Measurements from ENCODE around the gene TEX101. TPM values are rescaled to one million over a fixed set of nuclear protein-coding genes. Genes with fewer than 3 reads are reported as not detected.

The TEX101 gene
- total and polyA plus RNA-seq, 4 experiments from 2014 or later = not detected

DNA sequence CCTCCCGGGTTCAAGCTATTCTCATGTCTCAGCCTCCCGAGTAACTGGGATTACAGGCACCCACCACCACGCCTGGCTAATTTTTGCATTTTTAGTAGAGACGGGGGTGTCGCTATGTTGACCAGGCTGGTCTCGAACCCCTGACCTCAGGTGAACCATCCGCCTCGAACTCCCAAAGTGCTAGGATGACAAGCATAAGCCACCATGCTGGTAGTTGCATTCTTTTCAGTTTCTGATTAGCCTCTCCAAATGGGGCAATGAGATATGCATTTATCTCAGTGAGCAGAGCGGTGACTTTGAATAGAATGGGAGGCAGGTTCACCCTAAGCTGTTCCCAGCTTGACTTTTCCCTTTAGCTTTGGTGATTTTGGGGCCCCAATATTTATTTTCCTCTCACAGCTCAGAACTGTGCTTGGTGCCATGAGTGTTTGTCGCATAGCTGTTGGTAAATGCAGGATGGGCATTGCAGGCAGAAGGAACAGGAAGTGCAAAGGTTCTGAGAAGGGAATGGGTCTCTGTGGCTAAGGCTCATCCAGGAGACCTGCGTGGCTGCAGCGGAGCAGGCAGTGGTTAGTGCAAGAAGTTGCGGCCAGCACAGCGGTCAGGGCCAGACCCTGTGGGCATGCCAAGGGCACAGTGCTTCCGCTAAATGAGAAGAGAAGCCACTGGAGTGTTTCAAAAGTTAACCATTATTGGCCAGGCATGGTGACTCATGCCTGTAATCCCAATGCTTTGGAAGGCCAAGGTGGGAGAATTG is 30.0 kb downstream of the TEX101 start:
- no peak overlapping the region for H3K4me3 ChIP-seq (ENCODE audit: low read length in 2 of 2)
- Mint-ChIP-seq H3K4me3 (no peak overlapping the region), H3K27me3 (no peaks in the 10 kb centered on the region), H3K27ac (peak overlapping the region in 6 of 7 donors; percentile 35 to 88 (median 57)), H3K36me3 (no peaks in the 10 kb centered on the region), H3K9me3 (no peaks in the 10 kb centered on the region), H3K4me1 (peaks cover 15 to 39% (median 24%) of the 10 kb centered on the region in 4 donors)
- DNase-seq = no peak
- no peaks in the 10 kb centered on the region for H3K9me3 ChIP-seq (ENCODE audit: control insufficient read depth in 1 of 2, low read length in 2 of 2)
- POLR2A ChIA-PET (ENCODE audit: partially characterized antibody) = interaction anchor here (1.5 to 2.2 kb wide), 3 partner anchors 19 to 74 kb away, joined by 5 to 10 read pairs (median 10); partner anchors contain the start of gene PHLDB3
- H3K4me1 ChIP-seq (ENCODE audit: insufficient read depth, low read length) = peaks cover 19% of the 10 kb centered on the region
- H3K27ac ChIP-seq (ENCODE audit: low read depth, low read length) = no peak overlapping the region
- H3K27me3 ChIP-seq (ENCODE audit: insufficient read depth, low read length) = no peaks in the 10 kb centered on the region
- no peaks in the 10 kb centered on the region for H3K36me3 ChIP-seq (ENCODE audit: insufficient read depth, low read length)
- intact Hi-C loops (cut with micrococcal nuclease) = loop anchor here (5.0 kb wide), 1 partner anchor 343 kb away; no protein-coding TSS in a partner anchor
- CTCF ChIA-PET (ENCODE audit: partially characterized antibody) = interaction anchor here (1.0 to 21.7 kb wide), 8 partner anchors 13 to 150 kb away, joined by 3 to 835 read pairs (median 4); partner anchors contain the start of genes ETHE1 and ZNF575

DNA sequence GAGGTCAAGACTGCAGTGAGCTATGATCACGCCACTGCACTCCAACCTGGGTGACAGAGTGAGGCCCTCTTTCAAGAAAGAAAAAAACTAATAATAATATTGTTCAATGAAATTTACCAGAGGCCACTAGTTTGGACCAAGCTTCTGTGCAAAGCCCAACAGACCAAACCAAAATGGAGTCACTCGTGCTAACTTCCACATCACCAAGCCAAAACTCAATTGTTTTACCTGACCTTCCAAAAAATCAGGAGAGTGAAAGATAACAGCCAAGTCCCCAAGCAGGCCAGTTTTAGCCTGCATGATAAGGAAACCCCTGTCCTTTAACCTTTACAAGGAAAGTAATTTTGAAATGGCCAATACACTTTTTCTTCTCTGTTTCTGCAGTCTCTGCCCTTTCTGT is 30.7 kb downstream of the TEX101 start:
- no peak overlapping the region for H3K27ac ChIP-seq (ENCODE audit: low read depth, low read length)
- H3K4me3 ChIP-seq (ENCODE audit: low read length in 2 of 2) = no peak overlapping the region
- H3K27ac Mint-ChIP-seq = peak overlapping the region in 3 of 7 donors; percentile 43 to 74 (median 44)
- DNase-seq = no peak
- no peaks in the 10 kb centered on the region for H3K27me3 ChIP-seq (ENCODE audit: insufficient read depth, low read length)
- H3K27me3 Mint-ChIP-seq = no peaks in the 10 kb centered on the region
- ChIA-PET POLR2A (ENCODE audit: partially characterized antibody) (interaction anchor here (1.5 to 2.2 kb wide), 3 partner anchors 18 to 73 kb away, joined by 5 to 10 read pairs (median 10); partner anchors contain the start of gene PHLDB3), CTCF (ENCODE audit: partially characterized antibody) (interaction anchor here (1.0 to 21.7 kb wide), 7 partner anchors 14 to 149 kb away, joined by 3 to 835 read pairs (median 5); partner anchors contain the start of genes ETHE1 and ZNF575)
- peaks cover 11 to 34% (median 21%) of the 10 kb centered on the region in 4 donors for H3K4me1 Mint-ChIP-seq
- intact Hi-C loops (cut with micrococcal nuclease) = loop anchor here (5.0 kb wide), 1 partner anchor 342 kb away; no protein-coding TSS in a partner anchor
- no peaks in the 10 kb centered on the region for H3K9me3 ChIP-seq (ENCODE audit: control insufficient read depth in 1 of 2, low read length in 2 of 2)
- no peak overlapping the region for H3K4me3 Mint-ChIP-seq
- no peaks in the 10 kb centered on the region for H3K36me3 ChIP-seq (ENCODE audit: insufficient read depth, low read length)
- H3K4me1 ChIP-seq (ENCODE audit: insufficient read depth, low read length) = peaks cover 13% of the 10 kb centered on the region
- H3K9me3 Mint-ChIP-seq = no peaks in the 10 kb centered on the region
- no peaks in the 10 kb centered on the region for H3K36me3 Mint-ChIP-seq

DNA sequence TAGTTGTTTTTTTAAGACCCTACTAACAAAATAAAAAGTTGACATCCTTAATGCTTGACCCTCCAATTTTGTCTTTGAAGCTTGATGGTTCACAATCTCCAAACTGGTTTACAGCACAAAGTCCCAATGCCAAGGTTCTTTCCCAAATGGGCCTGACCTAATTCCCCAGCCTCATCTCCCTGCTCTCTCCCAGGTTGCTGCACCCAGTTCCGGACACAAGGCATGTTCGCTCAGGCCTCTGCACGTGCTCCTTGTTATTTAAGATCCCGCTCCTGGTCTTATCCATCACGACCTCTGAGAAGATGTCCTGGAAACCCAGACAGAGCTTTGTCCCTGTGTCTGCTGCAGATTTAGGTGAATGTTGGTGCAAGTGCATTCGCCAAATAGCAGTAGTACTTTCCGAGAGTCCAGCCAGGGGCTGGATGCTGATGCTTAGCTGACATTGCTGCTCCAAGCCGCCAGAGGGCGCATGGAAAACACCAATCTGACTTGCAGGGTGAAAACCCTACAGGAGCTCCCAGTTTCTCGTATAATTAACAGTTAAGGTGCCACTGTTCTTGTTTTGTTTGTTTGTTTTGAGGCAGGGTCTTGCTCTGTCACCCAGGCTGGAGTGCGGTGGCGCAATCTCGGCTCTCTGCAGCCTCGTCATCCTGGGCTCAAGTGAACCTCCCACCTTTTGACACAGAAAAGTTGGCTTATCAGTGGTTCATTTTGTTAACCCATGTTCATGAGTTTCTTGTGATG is 32.2 kb downstream of the TEX101 start:
- Histone ChIP-seq H3K9me3 (ENCODE audit: control insufficient read depth in 1 of 2, low read length in 2 of 2) (no peaks in the 10 kb centered on the region), H3K4me3 (ENCODE audit: low read length in 2 of 2) (no peak overlapping the region), H3K27me3 (ENCODE audit: insufficient read depth, low read length) (no peaks in the 10 kb centered on the region), H3K27ac (ENCODE audit: low read depth, low read length) (no peak overlapping the region), H3K36me3 (ENCODE audit: insufficient read depth, low read length) (no peaks in the 10 kb centered on the region), H3K4me1 (ENCODE audit: insufficient read depth, low read length) (peaks cover 16% of the 10 kb centered on the region)
- ChIA-PET POLR2A (ENCODE audit: partially characterized antibody) (interaction anchor here (0.6 to 3.7 kb wide), 20 partner anchors 9 to 149 kb away, joined by 3 to 69 read pairs (median 5); partner anchors contain the start of genes ETHE1, IRGQ, PHLDB3 and ZNF576), CTCF (ENCODE audit: partially characterized antibody) (interaction anchor here (0.8 to 21.7 kb wide), 35 partner anchors 8 to 362 kb away, joined by 3 to 835 read pairs (median 6); partner anchors contain the start of genes ETHE1, IRGQ, PHLDB3 and ZNF575)
- intact Hi-C loops (cut with micrococcal nuclease) = loop anchor here (1.0 to 5.0 kb wide), 6 partner anchors 14 to 340 kb away; partner anchors contain the start of gene PHLDB3
- no peaks in the 10 kb centered on the region for H3K27me3 Mint-ChIP-seq
- no peaks in the 10 kb centered on the region for H3K36me3 Mint-ChIP-seq
- peak overlapping the region in 2 of 8 donors; percentile 3 to 52 for H3K4me3 Mint-ChIP-seq
- peak; percentile 74 to 81 (median 79) for DNase-seq
- H3K27ac Mint-ChIP-seq = peak overlapping the region; percentile 54 to 93 (median 75)
- peaks cover 0 to 2% (median 0%) of the 10 kb centered on the region in 8 donors for H3K9me3 Mint-ChIP-seq
- peaks cover 13 to 29% (median 20%) of the 10 kb centered on the region in 4 donors for H3K4me1 Mint-ChIP-seq

DNA sequence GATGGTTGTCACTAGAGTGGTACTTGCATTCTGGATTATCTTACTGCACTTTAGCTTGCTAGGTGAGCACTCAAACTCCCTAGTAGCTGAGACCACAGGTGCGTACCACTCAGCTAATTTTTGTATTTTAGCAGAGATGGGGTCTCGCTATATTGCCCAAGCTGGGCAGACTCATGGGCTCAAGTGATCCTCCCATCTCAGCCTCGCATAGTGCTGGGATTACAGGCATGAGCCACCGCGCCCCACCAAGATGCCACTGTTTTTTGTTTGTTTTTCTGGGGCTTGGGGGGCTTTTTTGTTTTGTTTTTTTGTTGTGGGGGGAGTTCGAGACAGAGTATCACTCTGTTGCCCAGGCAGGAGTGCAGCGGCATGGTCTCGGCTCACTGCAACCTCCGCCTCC is 33.0 kb downstream of the TEX101 start:
- intact Hi-C loops (cut with micrococcal nuclease) = loop anchor here (1.0 to 5.0 kb wide), 6 partner anchors 14 to 340 kb away; partner anchors contain the start of gene PHLDB3
- Mint-ChIP-seq H3K27me3 (no peaks in the 10 kb centered on the region), H3K4me1 (peaks cover 12 to 29% (median 23%) of the 10 kb centered on the region in 4 donors), H3K4me3 (no peak overlapping the region), H3K36me3 (peaks cover 0 to 4% of the 10 kb centered on the region in 2 donors), H3K27ac (peak overlapping the region in 1 of 7 donors; percentile 35), H3K9me3 (peaks cover 0 to 5% (median 0%) of the 10 kb centered on the region in 8 donors)
- no peak for DNase-seq
- ChIA-PET CTCF (ENCODE audit: partially characterized antibody) (interaction anchor here (0.8 to 21.7 kb wide), 31 partner anchors 10 to 362 kb away, joined by 3 to 835 read pairs (median 8); partner anchors contain the start of genes ETHE1, IRGQ, PHLDB3 and ZNF575), POLR2A (ENCODE audit: partially characterized antibody) (interaction anchor here (1.0 to 3.7 kb wide), 20 partner anchors 9 to 148 kb away, joined by 3 to 69 read pairs (median 5); partner anchors contain the start of genes ETHE1, IRGQ, PHLDB3 and ZNF576)
- Histone ChIP-seq H3K36me3 (ENCODE audit: insufficient read depth, low read length) (no peaks in the 10 kb centered on the region), H3K4me1 (ENCODE audit: insufficient read depth, low read length) (peaks cover 16% of the 10 kb centered on the region), H3K27ac (ENCODE audit: low read depth, low read length) (no peak overlapping the region), H3K4me3 (ENCODE audit: low read length in 2 of 2) (no peak overlapping the region), H3K27me3 (ENCODE audit: insufficient read depth, low read length) (no peaks in the 10 kb centered on the region), H3K9me3 (ENCODE audit: control insufficient read depth in 1 of 2, low read length in 2 of 2) (no peaks in the 10 kb centered on the region)

DNA sequence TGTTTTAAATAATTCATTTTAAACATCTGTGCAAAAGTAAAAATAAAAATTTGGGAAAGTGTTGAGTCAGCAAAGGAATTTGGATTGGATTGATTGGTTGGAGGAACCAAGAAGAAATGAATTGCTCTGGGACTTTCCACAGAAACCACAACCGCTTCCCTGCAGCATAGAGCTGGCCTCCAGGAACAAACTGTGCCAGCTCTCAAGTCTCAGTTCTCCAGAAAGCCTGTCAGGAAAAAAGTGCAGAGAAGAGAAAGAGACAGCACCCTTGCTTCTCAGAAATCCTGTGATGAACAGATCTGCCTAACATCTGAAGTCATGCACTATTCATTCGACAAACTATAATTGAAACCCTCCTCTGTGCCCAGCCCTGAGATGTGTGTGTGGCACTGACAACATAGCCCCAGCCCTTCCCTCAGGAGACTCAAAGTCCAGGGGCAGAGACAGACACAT is 35.9 kb downstream of the TEX101 start:
- Mint-ChIP-seq H3K9me3 (peaks cover 0 to 5% (median 0%) of the 10 kb centered on the region in 8 donors), H3K27ac (peak overlapping the region in 3 of 7 donors; percentile 12 to 87 (median 83)), H3K36me3 (peaks cover 0 to 4% of the 10 kb centered on the region in 2 donors), H3K27me3 (no peaks in the 10 kb centered on the region), H3K4me1 (peaks cover 7 to 21% (median 18%) of the 10 kb centered on the region in 4 donors), H3K4me3 (no peak overlapping the region)
- intact Hi-C loops (cut with micrococcal nuclease) = no loop called here
- H3K4me1 ChIP-seq (ENCODE audit: insufficient read depth, low read length) = peaks cover 16% of the 10 kb centered on the region
- CTCF ChIA-PET (ENCODE audit: partially characterized antibody) = interaction anchor here (0.7 to 14.8 kb wide), 5 partner anchors 10 to 69 kb away, joined by 3 to 413 read pairs (median 3); no protein-coding TSS in a partner anchor
- POLR2A ChIA-PET (ENCODE audit: partially characterized antibody) = interaction anchor here (0.9 to 1.8 kb wide), 3 partner anchors 11 to 69 kb away, joined by 4 to 5 read pairs (median 4); no protein-coding TSS in a partner anchor
- no peak overlapping the region for H3K4me3 ChIP-seq (ENCODE audit: low read length in 2 of 2)
- no peaks in the 10 kb centered on the region for H3K9me3 ChIP-seq (ENCODE audit: control insufficient read depth in 1 of 2, low read length in 2 of 2)
- no peak overlapping the region for H3K27ac ChIP-seq (ENCODE audit: low read depth, low read length)
- H3K36me3 ChIP-seq (ENCODE audit: insufficient read depth, low read length) = no peaks in the 10 kb centered on the region
- H3K27me3 ChIP-seq (ENCODE audit: insufficient read depth, low read length) = no peaks in the 10 kb centered on the region
- DNase-seq = no peak

DNA sequence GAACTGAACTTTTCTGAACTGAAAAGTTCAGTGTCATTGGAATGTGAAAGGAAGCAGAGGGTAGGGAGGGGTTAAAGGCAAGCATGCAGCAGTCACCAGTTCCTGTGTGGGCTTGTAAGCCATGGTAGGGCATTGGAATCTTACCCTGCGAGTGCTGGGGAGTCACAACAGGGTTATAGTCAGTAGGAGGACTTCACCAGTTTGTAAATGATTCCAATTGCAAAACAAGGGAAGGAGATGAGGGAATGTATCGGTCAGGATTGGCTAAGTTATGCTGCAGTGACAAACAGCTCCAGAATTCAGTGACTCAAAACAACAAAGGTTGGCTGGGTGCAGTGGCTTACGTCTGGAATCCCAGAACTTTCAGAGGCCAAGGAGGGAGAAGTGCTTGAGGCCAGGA is 37.9 kb downstream of the TEX101 start:
- H3K9me3 Mint-ChIP-seq = peaks cover 0 to 5% (median 0%) of the 10 kb centered on the region in 8 donors
- peaks cover 0 to 13% (median 13%) of the 10 kb centered on the region in 4 donors for H3K4me1 Mint-ChIP-seq
- Histone ChIP-seq H3K9me3 (ENCODE audit: control insufficient read depth in 1 of 2, low read length in 2 of 2) (no peaks in the 10 kb centered on the region), H3K4me1 (ENCODE audit: insufficient read depth, low read length) (peaks cover 6% of the 10 kb centered on the region), H3K4me3 (ENCODE audit: low read length in 2 of 2) (no peak overlapping the region), H3K27ac (ENCODE audit: low read depth, low read length) (no peak overlapping the region), H3K27me3 (ENCODE audit: insufficient read depth, low read length) (no peaks in the 10 kb centered on the region), H3K36me3 (ENCODE audit: insufficient read depth, low read length) (no peaks in the 10 kb centered on the region)
- peak overlapping the region in 4 of 7 donors; percentile 5 to 78 (median 56) for H3K27ac Mint-ChIP-seq
- DNase-seq = no peak
- no peak overlapping the region for H3K4me3 Mint-ChIP-seq
- H3K36me3 Mint-ChIP-seq = peaks cover 0 to 4% of the 10 kb centered on the region in 2 donors
- intact Hi-C loops (cut with micrococcal nuclease) = no loop called here
- no peaks in the 10 kb centered on the region for H3K27me3 Mint-ChIP-seq
- ChIA-PET POLR2A (ENCODE audit: partially characterized antibody) (no interaction called here), CTCF (ENCODE audit: partially characterized antibody) (interaction anchor here (2.1 to 14.8 kb wide), 2 partner anchors 21 to 68 kb away, joined by 13 to 413 read pairs; no protein-coding TSS in a partner anchor)
